HG02938 (cell line): ENCODE measurements around the gene CD69.

Experiments used
- ATAC-seq: cut with Tn5 transposase; IDR thresholded peaks from one replicate; pipeline ENCODE4 v1.9.1; 2021; ENCODE audit warnings: mild to moderate bottlenecking, moderate library complexity; ENCODE audit not compliant: unreplicated experiment

The CD69 gene

GRCh38 chr12:9760699-9761418, at the start of gene CD69:
TSS of gene CD69 (minus strand) at chr12:9760901. CDS start at chr12:9760820, 81 bp downstream.
- ATAC-seq = no peak

DNA sequence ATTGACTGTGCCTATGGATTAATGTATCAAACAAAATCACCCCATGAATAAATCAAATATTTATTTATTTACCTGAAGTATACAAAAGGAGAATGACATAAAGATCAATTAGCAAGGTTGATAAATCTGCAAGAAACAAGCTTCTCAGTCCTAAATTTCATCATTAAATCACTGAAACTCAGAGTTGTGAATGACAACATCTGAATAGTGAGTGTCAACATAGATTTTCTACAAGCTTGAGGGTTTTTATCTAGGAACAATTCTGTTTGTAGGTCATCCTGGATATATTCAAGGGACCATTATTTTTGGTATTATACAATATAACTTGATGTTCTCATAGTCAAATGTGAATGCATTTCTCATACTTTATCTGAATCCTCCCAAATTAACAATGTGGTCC, 49.2 kb upstream of the CD69 start:
- no peak for ATAC-seq

DNA sequence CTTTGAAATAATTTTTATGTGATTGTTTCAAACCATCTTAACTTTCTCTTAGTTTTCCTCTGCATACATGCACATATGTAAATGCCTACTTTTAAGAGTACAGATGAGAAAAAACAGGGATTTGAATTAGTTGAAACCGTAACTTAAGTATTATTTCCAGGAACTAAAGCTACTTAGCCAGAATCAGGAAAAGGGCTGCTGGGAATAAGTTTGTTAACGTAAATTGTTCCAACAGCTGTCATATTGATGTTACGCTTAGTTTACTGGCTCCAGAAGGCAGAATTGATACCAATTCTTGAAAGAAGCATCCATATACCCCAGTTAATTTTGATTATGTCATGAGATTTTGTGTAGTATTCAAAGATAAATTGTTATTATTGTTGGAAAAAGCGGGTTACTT, 48.6 kb upstream of the CD69 start:
- no peak for ATAC-seq

DNA sequence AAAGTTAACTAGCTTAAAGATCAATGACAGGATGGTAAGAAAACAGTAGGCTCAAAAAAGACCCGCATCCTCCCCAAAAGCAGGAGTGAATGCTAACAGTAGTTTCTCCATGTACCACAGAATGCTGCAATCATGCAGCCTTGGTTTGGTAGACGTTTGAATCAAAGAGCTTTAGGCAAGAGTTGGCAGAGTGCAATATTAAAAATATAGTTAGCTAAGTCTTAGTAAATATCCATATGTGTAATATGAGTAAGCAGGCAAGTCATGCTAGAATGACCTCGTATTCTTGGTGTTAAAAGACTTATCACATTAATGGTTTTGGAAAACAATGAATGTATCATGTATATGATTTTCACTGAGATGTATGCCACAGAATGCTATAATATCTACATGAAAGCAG, 47.8 kb upstream of the CD69 start:
- no peak for ATAC-seq

DNA sequence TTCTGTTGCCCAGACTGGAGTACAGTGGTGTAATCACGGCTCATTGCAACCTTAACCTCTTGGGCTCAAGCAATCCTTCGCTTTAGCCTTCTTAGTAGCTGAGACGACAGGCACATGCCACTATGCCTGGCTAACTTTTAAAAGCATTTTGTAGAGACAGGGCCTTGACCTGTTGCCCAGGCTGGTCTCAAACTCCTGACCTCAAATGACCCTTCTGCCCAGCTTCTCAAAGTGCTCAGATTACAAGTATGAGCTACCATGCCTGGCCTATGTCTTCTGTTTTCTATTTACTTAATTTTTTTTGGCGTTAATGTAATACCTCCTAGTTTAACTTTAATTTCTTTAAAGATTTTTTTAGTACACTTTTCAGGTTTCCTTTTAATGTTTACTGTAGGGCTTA, 46.0 kb upstream of the CD69 start:
- no peak for ATAC-seq

GRCh38 chr12:9805883-9806282, 45.2 kb upstream of the CD69 start:
- no peak for ATAC-seq

GRCh38 chr12:9799961-9800360, 39.3 kb upstream of the CD69 start:
- no peak for ATAC-seq

GRCh38 chr12:9797722-9798619, 37.3 kb upstream of the CD69 start:
- peak; percentile 92 for ATAC-seq

GRCh38 chr12:9796971-9797370, 36.3 kb upstream of the CD69 start:
- ATAC-seq = no peak

DNA sequence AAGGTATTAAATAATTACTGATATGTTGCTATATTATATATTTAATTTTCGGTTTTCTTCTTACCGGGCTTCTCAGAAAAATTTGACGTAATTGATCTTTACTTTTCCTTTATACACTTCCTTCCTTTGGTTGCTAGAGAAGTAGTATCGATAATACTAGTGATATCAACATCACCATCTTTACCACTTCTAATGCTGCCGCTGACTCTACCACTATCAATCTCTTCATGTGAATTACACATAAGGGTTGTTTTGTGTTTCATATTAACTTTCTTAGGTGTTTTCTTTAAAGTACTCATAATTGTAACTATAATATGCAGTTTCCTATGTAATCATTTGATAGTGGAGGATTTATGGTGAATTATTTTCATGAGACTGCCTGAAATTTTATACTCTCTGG, 35.6 kb upstream of the CD69 start:
- ATAC-seq = no peak

- ATAC-seq = no peak
Measured at GRCh38 chr12:9795945-9796344, 35.2 kb upstream of the CD69 start.

DNA sequence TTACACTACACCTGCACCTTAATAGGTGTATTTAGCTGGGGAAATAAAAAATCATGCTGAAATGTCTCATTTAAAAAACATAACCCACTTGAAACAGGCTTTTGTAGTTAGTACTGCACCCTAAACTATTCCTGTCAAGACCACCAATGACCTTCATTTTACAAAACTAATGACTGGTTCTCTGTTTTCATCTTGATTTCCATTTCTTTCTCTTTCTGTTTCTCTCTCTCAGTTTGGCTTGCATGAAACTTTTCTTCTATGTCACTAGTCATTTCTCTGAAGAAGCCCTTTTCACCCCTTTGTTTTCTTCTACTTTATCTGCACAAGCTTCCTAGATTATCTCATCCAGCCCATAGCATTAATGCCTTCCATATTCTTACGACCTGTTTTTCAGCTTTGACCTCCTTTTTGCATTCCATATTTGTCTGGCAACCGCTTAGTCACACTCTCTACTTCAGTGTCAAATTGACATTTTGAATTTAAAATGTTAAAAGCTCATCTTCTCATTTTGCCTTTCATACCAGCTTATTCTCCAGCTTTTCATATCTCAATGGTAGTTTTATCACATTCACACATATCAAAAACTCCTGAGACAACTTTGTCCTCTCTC, 33.9 kb upstream of the CD69 start:
- ATAC-seq = no peak

GRCh38 chr12:9793779-9794395, 33.2 kb upstream of the CD69 start:
- ATAC-seq = no peak

DNA sequence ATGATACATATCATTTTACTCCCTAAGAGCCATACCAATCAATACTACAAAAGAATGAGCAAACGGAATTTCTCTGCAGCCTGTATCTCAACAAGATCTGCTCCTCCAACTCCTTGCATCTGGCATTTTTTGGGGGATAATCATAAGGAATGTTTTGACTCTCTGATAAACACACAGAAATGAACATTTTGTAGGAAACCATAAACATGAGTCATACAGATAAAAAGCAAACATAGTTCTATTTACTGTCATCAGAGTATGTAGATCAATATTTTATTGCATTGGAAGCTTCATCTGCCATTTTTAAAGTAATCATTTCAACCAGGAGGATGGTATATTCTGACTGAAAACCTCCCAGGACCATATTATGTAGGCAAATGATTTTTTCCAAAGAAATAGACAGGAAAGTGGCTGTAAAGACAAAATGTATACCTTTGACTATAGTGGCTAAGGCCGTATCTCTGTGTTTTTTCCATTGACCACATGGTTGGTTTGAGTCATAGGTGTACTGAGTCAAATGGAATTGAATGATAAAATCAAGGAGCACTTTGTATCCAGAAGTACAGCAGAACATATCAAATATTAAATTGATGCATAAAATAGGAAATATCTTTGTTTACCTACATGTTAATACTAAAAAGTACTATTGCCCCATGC, 32.4 kb upstream of the CD69 start:
- ATAC-seq = no peak

GRCh38 chr12:9792185-9792900, 31.6 kb upstream of the CD69 start:
- ATAC-seq = no peak

DNA sequence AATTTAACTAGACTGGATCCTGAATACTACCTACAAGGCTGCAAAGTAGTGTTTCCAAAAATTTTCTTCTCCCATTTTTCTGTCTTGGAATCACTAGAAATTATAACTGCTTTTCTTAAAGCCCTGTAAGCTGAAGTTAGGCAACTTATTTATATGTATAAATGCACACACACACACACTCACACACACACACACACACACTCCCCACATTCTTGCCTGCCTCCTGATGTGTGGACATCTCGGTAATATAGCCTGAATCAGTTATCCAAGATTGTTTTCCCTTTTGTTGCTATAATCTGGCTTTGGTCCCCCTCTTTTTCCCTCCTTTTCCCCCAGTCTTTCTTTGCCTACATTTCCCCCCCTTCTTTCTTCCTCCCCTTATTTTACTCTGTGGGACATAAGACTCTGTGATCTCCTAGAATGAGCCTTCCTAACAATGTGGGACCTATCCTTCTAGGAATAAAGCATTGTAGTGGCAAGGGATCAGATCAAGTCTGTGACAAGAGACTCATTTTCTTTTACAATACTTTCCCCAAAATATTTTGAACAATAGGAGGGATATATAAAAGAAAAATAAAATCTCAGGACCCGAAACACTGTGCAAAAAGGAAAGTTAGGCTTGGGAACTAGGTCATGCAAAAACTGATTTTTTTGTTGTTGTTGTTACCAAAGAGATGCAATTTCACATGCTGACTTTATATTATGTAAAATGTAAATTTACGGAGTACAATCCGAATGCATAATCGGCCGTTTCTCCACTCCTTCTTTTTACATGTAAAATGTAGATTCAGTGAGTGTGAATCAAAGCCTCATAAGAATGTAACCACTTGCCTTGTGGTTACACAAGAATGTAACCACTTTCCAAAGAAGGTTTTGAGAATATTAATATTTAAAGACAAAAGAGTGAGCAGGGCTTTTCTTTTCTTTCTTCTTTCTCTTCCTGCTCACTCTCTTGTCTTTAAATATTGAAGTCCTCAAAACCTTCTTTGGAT, 26.3 kb upstream of the CD69 start:
- ATAC-seq = no peak

DNA sequence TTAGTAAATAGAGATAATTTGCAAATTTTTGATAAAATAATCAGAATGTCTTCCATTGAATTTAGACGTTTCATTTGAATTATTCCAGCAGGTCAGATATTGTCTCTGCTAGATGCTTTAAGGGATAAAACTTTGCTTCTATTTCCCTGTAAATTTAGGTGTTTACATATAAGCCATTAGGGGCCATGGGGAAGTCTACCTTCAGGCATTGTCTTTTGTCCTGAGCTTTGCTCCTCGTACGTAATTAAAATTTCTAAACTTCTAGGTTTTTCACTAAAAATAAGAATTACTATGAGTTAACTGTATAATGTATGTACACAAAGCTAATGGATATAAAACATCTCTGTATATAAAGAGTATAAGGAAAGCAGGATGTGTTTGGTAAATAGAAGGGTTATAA, 24.1 kb upstream of the CD69 start:
- no peak for ATAC-seq

GRCh38 chr12:9784326-9784725, 23.6 kb upstream of the CD69 start:
- no peak for ATAC-seq
